Nephron progenitor cell (in vitro differentiated cells): ENCODE measurements around the gene DOC2B.
"Not testable (repeated sequence)": the region's sequence is repeated elsewhere in the genome, so short reads cannot be mapped to it uniquely, and the experiment has no call there.

Source experiments
- DNase-seq: peaks from one replicate; pipeline ENCODE4 v3.0.0; 2021
- H3K27ac Mint-ChIP-seq: 2 replicates; pipeline ENCODE4 v1.8.0; 2021; ENCODE audit warnings: mild to moderate bottlenecking, moderate library complexity, mixed read lengths
- H3K27me3 Mint-ChIP-seq: 2 replicates; pipeline ENCODE4 v1.8.0; 2021; ENCODE audit warnings: mild to moderate bottlenecking, low read depth, mixed read lengths; ENCODE audit not compliant: poor library complexity
- H3K36me3 Mint-ChIP-seq: 2 replicates; pipeline ENCODE4 v1.8.0; 2021; ENCODE audit warnings: low read depth, mixed read lengths
- H3K4me1 Mint-ChIP-seq: 2 replicates; pipeline ENCODE4 v1.8.0; 2021; ENCODE audit warnings: mixed read lengths
- H3K4me3 Mint-ChIP-seq: 2 replicates; pipeline ENCODE4 v1.8.0; 2021; ENCODE audit warnings: mild to moderate bottlenecking, moderate library complexity, mixed read lengths
- H3K9me3 Mint-ChIP-seq: 2 replicates; pipeline ENCODE4 v1.8.0; 2021; ENCODE audit warnings: mild to moderate bottlenecking, moderate library complexity, mixed read lengths
- TF ChIP-seq, protein P1 (sequence below): fragments of 200-600 bp; sonication (generic); IDR thresholded peaks from 2 replicates; pipeline ENCODE4 v1.5.0; 2021; ENCODE audit warnings: antibody characterized with exemption

DOC2B gene

DNA sequence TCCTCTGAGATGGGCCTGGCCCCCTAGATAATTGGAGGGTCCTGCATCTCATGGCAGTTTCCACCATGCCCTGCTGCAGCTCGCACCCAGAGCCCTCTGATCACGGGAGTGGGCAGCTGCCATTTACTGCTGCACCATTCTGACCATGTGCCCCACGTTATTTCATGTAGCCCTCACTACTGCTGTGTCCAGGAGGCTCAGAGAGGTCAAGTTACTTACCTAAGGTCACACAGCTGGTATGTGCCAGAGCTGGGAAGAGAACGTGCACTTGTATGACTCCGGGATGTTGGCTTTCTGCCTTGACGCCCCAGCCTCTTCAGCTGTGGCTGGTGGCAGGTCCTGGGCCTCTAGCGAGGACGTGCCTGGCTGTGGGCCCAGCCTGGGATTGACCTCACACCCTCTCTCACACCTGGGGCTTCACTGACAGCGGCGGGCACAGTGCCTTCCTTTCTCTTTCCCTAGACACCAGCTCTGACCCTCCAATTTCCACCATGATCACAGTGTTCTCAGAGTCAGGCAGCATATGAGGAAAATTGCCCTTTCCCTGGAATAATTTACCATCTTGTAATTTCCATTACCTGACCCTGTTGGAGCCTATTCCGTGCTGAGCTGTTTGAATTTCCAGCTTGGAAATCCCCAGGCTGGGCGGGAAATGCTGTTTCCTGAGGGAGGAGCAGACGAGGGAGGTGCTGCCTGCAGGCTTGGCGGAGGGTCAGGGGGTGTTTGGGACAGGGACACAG, 18.5 kb upstream of the DOC2B start:
- Mint-ChIP-seq H3K36me3 (peaks cover 5% of the 10 kb centered on the region), H3K27ac (no peak overlapping the region), H3K4me3 (no peak overlapping the region), H3K4me1 (peaks cover 64% of the 10 kb centered on the region), H3K9me3 (peaks cover 15% of the 10 kb centered on the region), H3K27me3 (peaks cover 18% of the 10 kb centered on the region)
- TF ChIP-seq, protein P1, sequence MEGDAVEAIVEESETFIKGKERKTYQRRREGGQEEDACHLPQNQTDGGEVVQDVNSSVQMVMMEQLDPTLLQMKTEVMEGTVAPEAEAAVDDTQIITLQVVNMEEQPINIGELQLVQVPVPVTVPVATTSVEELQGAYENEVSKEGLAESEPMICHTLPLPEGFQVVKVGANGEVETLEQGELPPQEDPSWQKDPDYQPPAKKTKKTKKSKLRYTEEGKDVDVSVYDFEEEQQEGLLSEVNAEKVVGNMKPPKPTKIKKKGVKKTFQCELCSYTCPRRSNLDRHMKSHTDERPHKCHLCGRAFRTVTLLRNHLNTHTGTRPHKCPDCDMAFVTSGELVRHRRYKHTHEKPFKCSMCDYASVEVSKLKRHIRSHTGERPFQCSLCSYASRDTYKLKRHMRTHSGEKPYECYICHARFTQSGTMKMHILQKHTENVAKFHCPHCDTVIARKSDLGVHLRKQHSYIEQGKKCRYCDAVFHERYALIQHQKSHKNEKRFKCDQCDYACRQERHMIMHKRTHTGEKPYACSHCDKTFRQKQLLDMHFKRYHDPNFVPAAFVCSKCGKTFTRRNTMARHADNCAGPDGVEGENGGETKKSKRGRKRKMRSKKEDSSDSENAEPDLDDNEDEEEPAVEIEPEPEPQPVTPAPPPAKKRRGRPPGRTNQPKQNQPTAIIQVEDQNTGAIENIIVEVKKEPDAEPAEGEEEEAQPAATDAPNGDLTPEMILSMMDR: no peak
- DNase-seq: no peak

DNA sequence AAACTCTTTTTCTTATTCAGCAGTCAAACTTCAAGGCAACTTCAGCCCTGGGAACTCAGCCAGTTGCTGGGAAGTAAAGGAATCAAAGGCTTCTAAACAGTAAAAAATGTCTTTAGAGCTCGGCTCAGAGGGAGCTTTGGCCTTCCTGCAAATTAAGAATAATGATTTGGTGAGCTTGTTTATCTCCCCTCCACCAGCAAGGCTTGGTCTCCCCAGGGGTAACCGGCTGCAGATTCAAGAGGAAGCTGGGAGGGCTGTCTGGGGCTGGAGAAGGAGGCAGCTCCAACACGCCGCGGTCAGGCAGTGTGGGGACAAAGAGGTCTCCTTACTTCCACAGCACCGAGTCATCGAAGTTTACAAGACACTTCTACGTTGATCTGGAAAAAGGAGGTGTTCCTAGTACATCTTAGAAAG, 17.7 kb upstream of the DOC2B start:
- H3K4me3 Mint-ChIP-seq: peak overlapping the region; percentile 14
- peaks cover 67% of the 10 kb centered on the region for H3K4me1 Mint-ChIP-seq
- no peak for DNase-seq
- TF ChIP-seq, protein P1: no peak
- H3K27me3 Mint-ChIP-seq: peaks cover 15% of the 10 kb centered on the region
- peaks cover 15% of the 10 kb centered on the region for H3K9me3 Mint-ChIP-seq
- H3K36me3 Mint-ChIP-seq: peaks cover 5% of the 10 kb centered on the region
- peak overlapping the region; percentile 46 for H3K27ac Mint-ChIP-seq

DNA sequence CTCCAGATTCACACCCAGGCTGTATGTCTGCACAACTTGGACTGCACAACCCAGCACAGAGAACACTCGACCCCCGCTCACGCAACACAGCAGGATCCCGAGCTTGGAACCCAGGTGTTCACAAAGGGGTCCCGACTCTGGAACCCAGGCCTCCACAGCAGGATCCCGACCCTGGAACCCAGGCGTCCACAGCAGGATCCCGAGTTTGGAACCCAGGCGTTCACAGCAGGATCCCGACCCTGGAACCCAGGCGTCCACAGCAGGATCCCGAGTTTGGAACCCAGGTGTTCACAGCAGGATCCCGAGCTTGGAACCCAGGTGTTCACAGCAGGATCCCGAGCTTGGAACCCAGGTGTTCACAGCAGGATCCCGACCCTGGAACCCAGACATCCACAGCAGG, 16.8 kb upstream of the DOC2B start:
- H3K27me3 Mint-ChIP-seq: peaks cover 15% of the 10 kb centered on the region
- H3K27ac Mint-ChIP-seq, H3K36me3 Mint-ChIP-seq, H3K4me3 Mint-ChIP-seq, DNase-seq: not testable (repeated sequence)
- peaks cover 17% of the 10 kb centered on the region for H3K9me3 Mint-ChIP-seq
- H3K4me1 Mint-ChIP-seq: peaks cover 71% of the 10 kb centered on the region

DNA sequence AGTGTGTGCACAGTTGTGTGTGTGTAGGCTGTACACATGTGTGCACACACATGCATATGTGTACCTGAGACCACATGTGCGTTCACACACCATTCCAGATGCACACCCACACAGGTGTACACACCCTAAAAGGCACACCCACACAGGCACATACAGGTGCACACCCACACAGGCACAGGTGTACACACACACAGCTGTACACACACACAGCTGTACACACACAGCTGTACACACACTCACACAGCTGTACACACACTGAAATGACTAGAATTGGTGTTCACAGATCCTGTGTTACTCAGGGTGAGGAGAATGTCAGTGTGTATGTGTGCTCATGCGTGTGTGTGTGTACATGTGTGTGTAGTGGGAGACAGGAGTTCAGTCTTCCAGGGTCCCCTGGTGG, 15.9 kb upstream of the DOC2B start:
- DNase-seq: no peak
- Mint-ChIP-seq H3K36me3 (peaks cover 5% of the 10 kb centered on the region), H3K9me3 (peaks cover 19% of the 10 kb centered on the region), H3K27me3 (peaks cover 15% of the 10 kb centered on the region), H3K4me3 (no peak overlapping the region), H3K27ac (no peak overlapping the region), H3K4me1 (peaks cover 72% of the 10 kb centered on the region)
- TF ChIP-seq, protein P1: no peak

DNA sequence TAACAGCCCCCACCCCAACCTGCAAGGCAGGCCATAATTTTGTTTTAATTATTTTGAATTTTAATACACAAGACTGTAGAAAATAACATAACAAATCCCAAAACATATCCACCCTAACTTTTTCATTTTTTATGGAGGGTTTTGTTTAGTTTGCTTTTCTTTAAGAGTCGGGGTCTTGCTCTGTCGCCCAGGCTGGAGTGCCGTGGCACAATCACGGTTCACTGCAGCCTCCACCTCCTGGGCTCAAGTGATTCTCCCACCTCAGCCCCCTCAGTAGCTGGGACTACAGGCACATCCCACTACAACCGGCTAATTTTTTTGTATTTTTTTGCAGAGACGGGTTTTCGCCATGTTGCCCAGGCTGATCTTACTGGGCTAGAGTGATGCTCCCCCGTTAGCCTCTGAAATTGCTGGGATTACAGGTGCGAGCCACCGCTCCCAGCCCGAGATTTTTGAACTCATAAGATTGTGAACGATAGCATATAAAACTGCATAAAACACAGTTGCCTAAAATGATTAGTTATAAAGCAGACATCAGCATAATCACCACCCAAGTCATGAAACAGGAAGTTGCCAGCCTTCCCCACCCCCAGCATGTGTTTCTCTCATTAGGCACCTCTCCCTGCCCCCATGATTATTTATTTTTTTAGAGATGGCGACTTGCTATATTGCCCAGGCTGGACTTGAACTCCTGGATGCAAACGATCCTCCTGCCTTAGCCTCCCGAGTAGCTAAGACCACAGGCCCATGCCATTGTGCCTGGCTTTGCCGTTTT, 13.6 kb upstream of the DOC2B start:
- H3K27me3 Mint-ChIP-seq: peaks cover 17% of the 10 kb centered on the region
- no peak overlapping the region for H3K27ac Mint-ChIP-seq
- H3K36me3 Mint-ChIP-seq: peaks cover 5% of the 10 kb centered on the region
- TF ChIP-seq, protein P1: no peak
- peak overlapping the region; percentile 15 for H3K4me3 Mint-ChIP-seq
- no peak for DNase-seq
- peaks cover 54% of the 10 kb centered on the region for H3K4me1 Mint-ChIP-seq
- peaks cover 19% of the 10 kb centered on the region for H3K9me3 Mint-ChIP-seq
